HL-60 (cell line): Measurements from ENCODE around the gene EXOC4.

ENCODE experiments used
- DNase-seq, 2 experiments: peaks; one replicate each; pipeline ENCODE4 v3.0.0-alpha.2; 2010 to 2020; ENCODE audit warnings: low read depth in 1 of 2, low spot score in 1 of 2
- H3K27ac ChIP-seq: fragments of 250-450 bp; sonication (Bioruptor Pico); replicated peaks from 2 replicates; pipeline ENCODE4 v1.5.1; 2020; ENCODE audit warnings: mild to moderate bottlenecking, moderate library complexity
- H3K27me3 ChIP-seq: fragments of 250-450 bp; sonication (Bioruptor Pico); 2 replicates; pipeline ENCODE4 v1.5.1; 2021; ENCODE audit warnings: mild to moderate bottlenecking, moderate library complexity; ENCODE audit not compliant: insufficient read depth, poor library complexity, severe bottlenecking
- H3K4me3 ChIP-seq: replicated peaks from 2 replicates; pipeline ENCODE4 v1.5.1; 2011; ENCODE audit warnings: mild to moderate bottlenecking, control low read depth, low read length; ENCODE audit not compliant: insufficient read depth
- CTCF ChIP-seq: IDR thresholded peaks from one replicate; pipeline ENCODE4 v1.5.1; 2011; ENCODE audit warnings: low read length, control low read depth, inconsistent platforms; ENCODE audit not compliant: insufficient read depth
- GABPA ChIP-seq: IDR thresholded peaks from 2 replicates; pipeline ENCODE4 v1.6.1; 2012; ENCODE audit warnings: low read depth
- POLR2AphosphoS5 ChIP-seq: IDR thresholded peaks from 2 replicates; pipeline ENCODE4 v1.6.1; 2012; ENCODE audit warnings: low read depth
- REST ChIP-seq: IDR thresholded peaks from 2 replicates; pipeline ENCODE4 v1.6.1; 2012; ENCODE audit warnings: low read depth; ENCODE audit not compliant: insufficient replicate concordance
- SPI1 ChIP-seq: IDR thresholded peaks from 2 replicates; pipeline ENCODE4 v1.6.1; 2012; ENCODE audit warnings: low read depth, mild to moderate bottlenecking, borderline replicate concordance

EXOC4 gene

DNA sequence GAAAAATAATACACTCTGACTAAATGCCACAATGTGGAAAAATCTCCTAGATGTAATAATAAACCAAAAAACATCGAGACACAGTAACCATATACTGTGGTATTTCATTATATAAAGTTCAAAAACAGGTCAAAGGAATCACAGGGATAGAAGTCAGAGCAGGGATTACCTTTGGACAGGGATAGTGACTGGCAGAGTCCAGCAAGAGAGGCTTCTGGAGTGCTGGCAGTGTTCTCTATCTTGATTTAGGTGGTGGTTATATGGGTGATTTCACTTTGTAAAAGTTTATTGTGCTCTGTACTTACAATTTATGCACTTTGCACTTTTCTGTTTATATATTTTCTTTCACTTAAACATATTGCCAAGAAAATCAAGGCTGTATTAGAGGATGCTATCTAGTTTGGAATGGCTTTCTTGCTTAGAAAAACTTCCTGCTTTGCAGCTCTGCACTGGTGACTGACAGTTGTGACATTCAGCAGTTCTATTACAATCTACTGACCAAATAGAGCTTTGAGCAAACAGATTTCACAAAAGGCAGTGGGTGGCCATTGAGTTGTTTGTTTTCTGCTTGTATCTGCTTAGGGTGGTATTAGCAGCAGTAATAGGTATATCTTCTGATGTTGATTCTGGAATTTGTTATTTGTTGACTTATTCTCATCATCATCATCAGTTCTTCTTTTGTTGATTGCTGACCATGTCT is 610.6 kb downstream of the EXOC4 start:
- Histone ChIP-seq H3K4me3 (no peak overlapping the region), H3K27ac (no peak overlapping the region), H3K27me3 (no peaks in the 10 kb centered on the region)
- DNase-seq: no peak
- TF ChIP-seq POLR2AphosphoS5: no peak
- no peak for TF ChIP-seq GABPA
- TF ChIP-seq SPI1: no peak
- TF ChIP-seq REST: no peak
- TF ChIP-seq CTCF: no peak

GRCh38 chr7:133869556-133869955 is 616.7 kb downstream of the EXOC4 start:
- TF ChIP-seq POLR2AphosphoS5 (no peak), CTCF (no peak), SPI1 (no peak), GABPA (no peak), REST (no peak)
- H3K27ac ChIP-seq: no peak overlapping the region
- no peak for DNase-seq
- H3K4me3 ChIP-seq: no peak overlapping the region
- no peaks in the 10 kb centered on the region for H3K27me3 ChIP-seq

DNA sequence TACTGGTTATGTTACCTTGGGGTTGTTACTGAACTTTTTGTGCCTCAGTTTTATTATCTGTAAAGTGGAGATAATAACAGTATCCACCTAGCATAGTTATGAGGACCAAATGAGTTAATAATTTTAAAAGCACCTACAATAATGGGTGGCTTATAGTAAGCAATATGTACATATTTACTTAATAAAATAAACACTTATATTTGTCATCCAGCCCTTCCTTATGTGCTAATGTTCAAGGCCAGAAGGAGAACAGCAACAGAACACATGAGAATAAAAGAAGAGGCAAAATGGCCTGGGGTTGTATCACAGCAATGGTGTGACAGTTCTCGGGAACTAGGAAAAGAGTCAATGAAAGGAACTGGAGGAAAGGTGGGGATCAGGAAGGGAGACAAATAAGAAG is 618.9 kb downstream of the EXOC4 start:
- no peak overlapping the region for H3K27ac ChIP-seq
- no peak overlapping the region for H3K4me3 ChIP-seq
- no peak for DNase-seq
- no peak for TF ChIP-seq POLR2AphosphoS5
- TF ChIP-seq SPI1: no peak
- TF ChIP-seq CTCF: no peak
- TF ChIP-seq REST: no peak
- TF ChIP-seq GABPA: no peak
- H3K27me3 ChIP-seq: no peaks in the 10 kb centered on the region
